Heart right ventricle (tissue), 16 donors: ENCODE results near the gene RAPGEF5. TPM values are rescaled to one million over a fixed set of nuclear protein-coding genes. Genes with fewer than 3 reads are reported as not detected.

ENCODE experiments used
- ATAC-seq, 8 donors: fragments of 200-7000 bp; cut with Tn5 transposase; one replicate each; pipeline ENCODE4 v1.9.1; 2020; ENCODE audit warnings: mild to moderate bottlenecking in 8 of 8, moderate library complexity in 8 of 8, moderate number of reproducible peaks in 1 of 8
- DNase-seq, 2 donors: peaks; one replicate each; pipeline ENCODE4 v3.0.0-alpha.2; 2020
- H3K27ac ChIP-seq, 10 donors: fragments of 200-600 bp; sonication (generic) in 2 of 10; one replicate each; pipeline versions ENCODE4 v1.5.0 to v1.8.0; 2020 to 2022; ENCODE audit warnings: mild to moderate bottlenecking in 3 of 10
- H3K27me3 ChIP-seq, 7 donors: fragments of 200-600 bp; one replicate each; pipeline ENCODE4 v1.8.0; 2021 to 2022; ENCODE audit warnings: mild to moderate bottlenecking in 2 of 7
- H3K36me3 ChIP-seq, 9 donors: fragments of 200-600 bp; sonication (generic) in 1 of 9; one replicate each; pipeline versions ENCODE4 v1.5.0 to v1.8.0; 2020 to 2022; ENCODE audit warnings: mild to moderate bottlenecking in 2 of 9
- H3K4me1 ChIP-seq, 9 donors: fragments of 200-600 bp; sonication (generic) in 1 of 9; one replicate each; pipeline versions ENCODE4 v1.5.0 to v1.8.0; 2020 to 2022; ENCODE audit warnings: mild to moderate bottlenecking in 4 of 9
- H3K4me3 ChIP-seq, 10 donors: fragments of 200-600 bp; sonication (generic) in 2 of 10; one replicate each; pipeline versions ENCODE4 v1.5.0 to v1.8.0; 2020 to 2022; ENCODE audit warnings: mild to moderate bottlenecking in 7 of 10, moderate library complexity in 2 of 10
- H3K9me3 ChIP-seq, 11 donors: fragments of 200-600 bp in 10 of 11; sonication (generic) in 2 of 11; one replicate each; pipeline versions ENCODE4 v1.5.0 to v1.8.0; 2013 to 2022; ENCODE audit warnings: mild to moderate bottlenecking in 2 of 11, control low read depth in 1 of 11, moderate library complexity in 1 of 11
- CTCF ChIP-seq, 9 donors: fragments of 200-600 bp; sonication (generic) in 2 of 9; IDR thresholded peaks; one replicate each; pipeline versions ENCODE4 v1.5.0 to v1.8.0; 2021 to 2022; ENCODE audit warnings: antibody characterized with exemption in 9 of 9, mild to moderate bottlenecking in 5 of 9, moderate library complexity in 1 of 9
- WGBS, 2 donors: extraction: QIAGEN DNeasy Blood & Tissue Kit; methylation state at CpG; one replicate each; pipeline ENCODE4 v1.1.7; 2013; ENCODE audit warnings: inconsistent platforms in 1 of 2; 5-methylcytosine and 5-hydroxymethylcytosine counted together
- intact Hi-C, 10 donors: fragments of 100-400 bp; cut with DNase I; formaldehyde crosslinking; loops; one replicate each; pipeline versions ENCODE4 v1.11.1 to v1.14.2; 2022
- polyA plus RNA-seq, 2 donors: library from polyadenylated mRNA; stranded (reverse); fragments of 200-250 nt; gene quantifications; one replicate each; pipeline ENCODE4 v1.2.3, GENCODE V29; 2013
- total RNA-seq, 10 donors: library from RNA; stranded (reverse); fragmentation: NEBNext Ultra II Directional in 3 of 10; extraction: Animal tissue kit (Norgen Biotek cat#: 25700) in 3 of 10; gene quantifications; one replicate each; pipeline versions ENCODE4 v1.2.1 to v1.2.4, GENCODE V29; 2021 to 2023
- donor health status: Arrhythmogenic right ventricular cardiomyopathy.
- donor health status: ischemic (EF 13 %, LVEDD 7.1; RV severe dilation, severe dysfunction).
- donor health status: healthy with polysubstance abuse.
- donor health status: DM: no; HTN: yes; CAD: no.
- donor health status: DM: no; HTN: no; CAD: no.
- donor health status: ischemic (EF 25% LVEDD 6.9; RV normal size, moderate dysfunction).
- donor health status: ischemic (EF 25% LVEDD 5.7; RV mildly dilated, moderate dysfunction).
- donor health status: healthy.
- donor health status: DM: yes; HTN: yes; CAD: no.
- donor health status: Ischemic cardiomyopathy.
- donor health status: ischemic (EF 35%, LVEDD 5.7; RV mildly dilated, moderate dysfunction).
- donor health status: nonischemic (EF 11% LVEDD 7.7; RV severe dilation, severe dysfunction).
- donor health status: DM: yes; HTN: yes; CAD: no.
- donor health status: PGD.
- donor health status: ischemic (EF 29% LVEDD 5.4; RV normal size, mild dysfunction).
- donor health status: nonischemic (EF 23%, LVEDD 6.1; RV moderate dilation, normal function).

Gene RAPGEF5
- total and polyA plus RNA-seq, 12 donors = 4.3 to 33.3 (median 14.3) TPM

- Histone ChIP-seq H3K4me1 (peaks cover 0 to 14% (median 6%) of the 10 kb centered on the region in 9 donors), H3K27me3 (no peaks in the 10 kb centered on the region), H3K4me3 (no peak overlapping the region), H3K9me3 (no peaks in the 10 kb centered on the region), H3K27ac (no peak overlapping the region), H3K36me3 (no peaks in the 10 kb centered on the region)
- ATAC-seq = no peak
- no peak for DNase-seq
- intact Hi-C loops = loop anchor here in 1 of 10 donors (10.0 kb wide), 1 partner anchor 159 kb away; no protein-coding TSS in a partner anchor
- WGBS, 2 donors = 52 to 54% methylated on average over 3 of the region's 3 CpGs
- TF ChIP-seq CTCF (IDR thresholded peaks at IDR 0.05) = no peak
These were observed 16.4 kb upstream of the RAPGEF5 start for GRCh38 chr7:22373388-22373787.

GRCh38 chr7:22372863-22373262 is 15.9 kb upstream of the RAPGEF5 start:
- Histone ChIP-seq H3K9me3 (no peaks in the 10 kb centered on the region), H3K27ac (no peak overlapping the region), H3K27me3 (no peaks in the 10 kb centered on the region), H3K4me3 (no peak overlapping the region), H3K36me3 (no peaks in the 10 kb centered on the region), H3K4me1 (peaks cover 0 to 9% (median 2%) of the 10 kb centered on the region in 9 donors)
- ATAC-seq (no peak), DNase-seq (no peak)
- intact Hi-C loops = loop anchor here in 1 of 10 donors (10.0 kb wide), 1 partner anchor 158 kb away; no protein-coding TSS in a partner anchor
- WGBS, 2 donors = 80 to 81% methylated on average over 6 of the region's 6 CpGs
- no peak for TF ChIP-seq CTCF (IDR thresholded peaks at IDR 0.05)

- no peaks in the 10 kb centered on the region for H3K27me3 ChIP-seq
- no peak for DNase-seq
- TF ChIP-seq CTCF (IDR thresholded peaks at IDR 0.05) = no peak
- no peak overlapping the region for H3K27ac ChIP-seq
- intact Hi-C loops = loop anchor here in 1 of 10 donors (10.0 kb wide), 1 partner anchor 157 kb away; no protein-coding TSS in a partner anchor
- no peak overlapping the region for H3K4me3 ChIP-seq
- H3K36me3 ChIP-seq = no peaks in the 10 kb centered on the region
- no peak for ATAC-seq
- H3K4me1 ChIP-seq = no peaks in the 10 kb centered on the region
- H3K9me3 ChIP-seq = no peaks in the 10 kb centered on the region
These were observed 14.9 kb upstream of the RAPGEF5 start for GRCh38 chr7:22371878-22372277.

GRCh38 chr7:22364900-22365299 is 7.9 kb upstream of the RAPGEF5 start:
- H3K9me3 ChIP-seq = no peaks in the 10 kb centered on the region
- ATAC-seq (no peak), DNase-seq (no peak)
- H3K27ac ChIP-seq = no peak overlapping the region
- H3K36me3 ChIP-seq = no peaks in the 10 kb centered on the region
- WGBS, 2 donors = 89 to 90% methylated on average over 2 of the region's 2 CpGs
- H3K4me1 ChIP-seq = no peaks in the 10 kb centered on the region
- no peak overlapping the region for H3K4me3 ChIP-seq
- intact Hi-C loops = no loop called here
- TF ChIP-seq CTCF (IDR thresholded peaks at IDR 0.05) = no peak
- no peaks in the 10 kb centered on the region for H3K27me3 ChIP-seq
